MM.1S (cell line): ENCODE measurements around the gene E2F3.
"Not testable (repeated sequence)": the region's sequence is repeated elsewhere in the genome, so short reads cannot be mapped to it uniquely, and the experiment has no call there.

Experiments used
- DNase-seq: peaks from one replicate; pipeline ENCODE4 v3.0.0-alpha.2; 2015
- H2AFZ ChIP-seq: fragments of 300-600 bp; sonication (generic); 2 replicates; pipeline ENCODE4 v1.6.0; 2016; ENCODE audit warnings: antibody characterized with exemption, low read length
- H3F3A ChIP-seq: fragments of 300-600 bp; sonication (generic); 2 replicates; pipeline ENCODE4 v1.6.1; 2016; ENCODE audit warnings: mild to moderate bottlenecking, antibody characterized with exemption, low read length, moderate library complexity, mixed read lengths; ENCODE audit not compliant: insufficient read depth
- H3K27ac ChIP-seq: fragments of 300-600 bp; sonication (generic); 2 replicates; pipeline ENCODE4 v1.5.1; 2016; ENCODE audit warnings: mild to moderate bottlenecking, low read length
- H3K27me3 ChIP-seq: fragments of 300-600 bp; sonication (generic); replicated peaks from 2 replicates; pipeline ENCODE4 v1.6.0; 2016; ENCODE audit warnings: low read length; ENCODE audit not compliant: insufficient read depth
- H3K36me3 ChIP-seq: fragments of 300-600 bp; sonication (generic); replicated peaks from 2 replicates; pipeline ENCODE4 v1.6.1; 2016; ENCODE audit warnings: mild to moderate bottlenecking, low read length, mixed read lengths; ENCODE audit not compliant: insufficient read depth
- H3K4me1 ChIP-seq: fragments of 300-600 bp; sonication (generic); 2 replicates; pipeline ENCODE4 v1.6.1; 2016; ENCODE audit warnings: low read length, mixed read lengths
- H3K4me2 ChIP-seq: fragments of 300-600 bp; sonication (generic); 2 replicates; pipeline ENCODE4 v1.6.0; 2016; ENCODE audit warnings: low read depth, low read length
- H3K4me3 ChIP-seq: fragments of 300-600 bp; sonication (generic); 2 replicates; pipeline ENCODE4 v1.5.1; 2016; ENCODE audit warnings: low read length, mixed read lengths
- H3K79me2 ChIP-seq: fragments of 300-600 bp; sonication (generic); 2 replicates; pipeline ENCODE4 v1.6.1; 2016; ENCODE audit warnings: mixed run types, low read length, mixed read lengths
- H3K9ac ChIP-seq: fragments of 300-600 bp; sonication (generic); 2 replicates; pipeline ENCODE4 v1.6.1; 2016; ENCODE audit warnings: low read length, mixed read lengths
- H3K9me2 ChIP-seq: fragments of 300-600 bp; sonication (generic); replicated peaks from 2 replicates; pipeline ENCODE4 v1.6.1; 2016; ENCODE audit warnings: mild to moderate bottlenecking, low read length, mixed read lengths; ENCODE audit not compliant: insufficient read depth
- H3K9me3 ChIP-seq: fragments of 300-600 bp; sonication (generic); replicated peaks from 2 replicates; pipeline ENCODE4 v1.6.1; 2016; ENCODE audit warnings: mild to moderate bottlenecking, low read length, mixed read lengths; ENCODE audit not compliant: insufficient read depth
- H4K20me1 ChIP-seq: fragments of 300-600 bp; sonication (generic); 2 replicates; pipeline ENCODE4 v1.6.1; 2016; ENCODE audit warnings: mild to moderate bottlenecking, low read length, moderate library complexity, mixed read lengths; ENCODE audit not compliant: insufficient read depth
- EZH2 ChIP-seq: fragments of 300-600 bp; sonication (generic); optimal IDR thresholded peaks from 2 replicates; pipeline ENCODE3; 2017; ENCODE audit warnings: low read depth, mild to moderate bottlenecking, antibody characterized with exemption, low read length, mixed read lengths
- EZH2phosphoT487 ChIP-seq: fragments of 300-600 bp; sonication (generic); IDR thresholded peaks from 2 replicates; pipeline ENCODE4 v1.6.1; 2018; ENCODE audit warnings: antibody characterized with exemption, low read length
- TF ChIP-seq, protein P1 (sequence below): fragments of 300-600 bp; sonication (generic); IDR thresholded peaks from 2 replicates; pipeline ENCODE4 v1.5.1; 2016; ENCODE audit warnings: antibody characterized with exemption, low read length, mixed read lengths

The E2F3 gene

GRCh38 chr6:20498041-20498385 is 96.3 kb downstream of the E2F3 start:
- no peak overlapping the region for H3K27ac ChIP-seq
- H3K9me2 ChIP-seq, result no peaks in the 10 kb centered on the region
- no peaks in the 10 kb centered on the region for H3K27me3 ChIP-seq
- no peaks in the 10 kb centered on the region for H3K36me3 ChIP-seq
- H3K4me2 ChIP-seq, result no peak overlapping the region
- H3K4me1 ChIP-seq, result no peaks in the 10 kb centered on the region
- no peaks in the 10 kb centered on the region for H3F3A ChIP-seq
- H4K20me1 ChIP-seq, result no peaks in the 10 kb centered on the region
- no peak for DNase-seq
- no peak overlapping the region for H2AFZ ChIP-seq
- H3K4me3 ChIP-seq, result no peak overlapping the region
- no peaks in the 10 kb centered on the region for H3K79me2 ChIP-seq
- TF ChIP-seq, protein P1, sequence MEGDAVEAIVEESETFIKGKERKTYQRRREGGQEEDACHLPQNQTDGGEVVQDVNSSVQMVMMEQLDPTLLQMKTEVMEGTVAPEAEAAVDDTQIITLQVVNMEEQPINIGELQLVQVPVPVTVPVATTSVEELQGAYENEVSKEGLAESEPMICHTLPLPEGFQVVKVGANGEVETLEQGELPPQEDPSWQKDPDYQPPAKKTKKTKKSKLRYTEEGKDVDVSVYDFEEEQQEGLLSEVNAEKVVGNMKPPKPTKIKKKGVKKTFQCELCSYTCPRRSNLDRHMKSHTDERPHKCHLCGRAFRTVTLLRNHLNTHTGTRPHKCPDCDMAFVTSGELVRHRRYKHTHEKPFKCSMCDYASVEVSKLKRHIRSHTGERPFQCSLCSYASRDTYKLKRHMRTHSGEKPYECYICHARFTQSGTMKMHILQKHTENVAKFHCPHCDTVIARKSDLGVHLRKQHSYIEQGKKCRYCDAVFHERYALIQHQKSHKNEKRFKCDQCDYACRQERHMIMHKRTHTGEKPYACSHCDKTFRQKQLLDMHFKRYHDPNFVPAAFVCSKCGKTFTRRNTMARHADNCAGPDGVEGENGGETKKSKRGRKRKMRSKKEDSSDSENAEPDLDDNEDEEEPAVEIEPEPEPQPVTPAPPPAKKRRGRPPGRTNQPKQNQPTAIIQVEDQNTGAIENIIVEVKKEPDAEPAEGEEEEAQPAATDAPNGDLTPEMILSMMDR, result no peak
- no peak for TF ChIP-seq EZH2phosphoT487
- no peak for TF ChIP-seq EZH2
- no peak overlapping the region for H3K9ac ChIP-seq
- no peaks in the 10 kb centered on the region for H3K9me3 ChIP-seq

DNA sequence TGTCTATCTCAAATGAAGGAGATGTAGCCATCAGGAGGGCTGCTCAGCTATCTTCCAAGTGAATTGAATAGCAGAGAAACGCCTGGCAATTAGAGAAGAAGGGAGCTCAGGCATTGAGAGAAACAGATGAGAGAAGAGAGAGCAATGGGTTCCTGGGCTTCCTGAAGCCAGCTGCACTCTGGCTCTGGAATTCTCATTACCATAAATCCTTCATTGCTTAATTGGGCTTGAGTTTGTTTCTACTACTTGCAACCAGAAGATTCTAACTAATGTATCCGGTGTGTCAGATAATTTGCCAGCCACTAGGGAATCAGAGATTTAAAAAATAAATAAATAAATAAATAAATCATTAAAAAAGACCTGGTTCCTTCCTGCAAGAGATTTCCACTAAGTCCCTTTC is 107.5 kb downstream of the E2F3 start:
- Histone ChIP-seq H3K9ac (no peak overlapping the region), H3K36me3 (no peaks in the 10 kb centered on the region), H2AFZ (no peak overlapping the region), H3K9me2 (no peaks in the 10 kb centered on the region), H3K27ac (no peak overlapping the region), H3K4me2 (no peak overlapping the region), H3K9me3 (no peaks in the 10 kb centered on the region), H3F3A (no peaks in the 10 kb centered on the region), H3K4me1 (no peaks in the 10 kb centered on the region), H3K27me3 (no peaks in the 10 kb centered on the region), H3K79me2 (no peaks in the 10 kb centered on the region), H4K20me1 (no peaks in the 10 kb centered on the region), H3K4me3 (no peak overlapping the region)
- DNase-seq, result no peak
- TF ChIP-seq EZH2phosphoT487 (no peak), EZH2 (no peak)
- TF ChIP-seq, protein P1, result no peak

GRCh38 chr6:20511852-20512251 is 110.2 kb downstream of the E2F3 start:
- H4K20me1 ChIP-seq, result no peaks in the 10 kb centered on the region
- no peaks in the 10 kb centered on the region for H3K9me2 ChIP-seq
- no peaks in the 10 kb centered on the region for H3K27me3 ChIP-seq
- H3K79me2 ChIP-seq, result no peaks in the 10 kb centered on the region
- TF ChIP-seq EZH2 (no peak), EZH2phosphoT487 (no peak)
- TF ChIP-seq, protein P1, result no peak
- H3K27ac ChIP-seq, result no peak overlapping the region
- no peaks in the 10 kb centered on the region for H3F3A ChIP-seq
- no peaks in the 10 kb centered on the region for H3K4me1 ChIP-seq
- H2AFZ ChIP-seq, result no peak overlapping the region
- H3K9ac ChIP-seq, result no peak overlapping the region
- H3K4me3 ChIP-seq, result no peak overlapping the region
- H3K9me3 ChIP-seq, result no peaks in the 10 kb centered on the region
- H3K36me3 ChIP-seq, result no peaks in the 10 kb centered on the region
- no peak for DNase-seq
- no peak overlapping the region for H3K4me2 ChIP-seq

GRCh38 chr6:20525208-20525607 is 123.5 kb downstream of the E2F3 start:
- not testable (repeated sequence) for H3K9ac ChIP-seq, DNase-seq, H3K4me2 ChIP-seq, H4K20me1 ChIP-seq, H3K27ac ChIP-seq, H3K27me3 ChIP-seq, H3K9me3 ChIP-seq, H3K9me2 ChIP-seq, H3F3A ChIP-seq, H2AFZ ChIP-seq, H3K4me1 ChIP-seq, H3K4me3 ChIP-seq, H3K79me2 ChIP-seq, H3K36me3 ChIP-seq
